ENCODE results near the gene TMEM255B. TPM values are rescaled to one million over a fixed set of nuclear protein-coding genes. Genes with fewer than 3 reads are reported as not detected.

The TMEM255B gene
- total and polyA plus RNA-seq, 9 donors: 1.9 to 9.2 (median 6.4) TPM

DNA sequence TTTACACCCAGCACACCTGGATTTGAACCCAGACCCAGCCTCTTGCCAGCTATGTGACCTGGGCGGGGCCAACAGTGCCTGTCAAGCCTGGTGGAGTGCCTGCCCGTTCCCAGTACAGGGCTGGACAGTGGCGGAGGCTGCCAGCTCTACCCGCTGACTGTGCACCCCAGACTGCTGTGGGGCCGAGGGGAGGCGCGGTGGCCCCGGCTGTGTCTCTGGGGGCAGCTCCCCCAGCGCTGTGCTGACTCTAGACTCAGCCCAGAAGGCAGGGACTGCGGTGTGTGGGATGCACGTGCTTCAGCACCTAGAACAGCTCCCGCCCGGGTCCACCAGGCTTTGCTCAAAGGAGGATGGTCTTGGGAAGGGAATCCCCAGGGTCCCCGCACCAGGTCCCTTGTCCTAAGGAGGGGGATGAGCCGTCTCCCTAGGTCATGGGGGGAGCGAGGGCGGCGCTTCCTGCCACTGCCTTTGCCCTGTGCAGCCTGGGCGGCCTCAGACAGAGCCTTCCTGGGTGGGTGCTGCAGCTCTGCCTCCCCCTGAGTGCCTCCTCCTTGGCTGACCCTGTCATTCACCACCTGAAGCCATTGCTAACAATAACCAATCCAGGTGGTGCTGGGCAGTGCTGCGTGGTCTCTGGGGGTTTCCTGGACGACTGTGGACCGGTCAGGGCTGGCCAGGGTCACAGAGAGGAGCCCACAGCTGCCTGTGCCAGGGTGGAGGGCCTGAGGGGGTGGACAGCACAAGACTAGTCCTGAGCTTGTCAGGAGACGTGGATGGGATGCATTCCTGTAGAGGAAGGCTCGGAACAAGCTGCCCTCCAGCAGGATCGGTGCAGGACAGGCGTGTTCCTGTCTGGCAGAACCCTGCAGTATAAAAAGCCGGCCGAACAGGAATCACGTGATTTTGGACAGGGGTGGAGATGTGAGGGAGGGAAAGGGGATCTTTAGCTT is 18.6 kb downstream of the TMEM255B start:
- Histone ChIP-seq H3K27ac (ENCODE audit: low read length) (no peak overlapping the region), H3K4me3 (ENCODE audit: low read length) (no peak overlapping the region), H3K4me1 (ENCODE audit: control insufficient read depth, insufficient read depth, low read length) (no peaks in the 10 kb centered on the region), H3K9me3 (replicated peaks; ENCODE audit: control insufficient read depth, low read depth, low read length) (no peaks in the 10 kb centered on the region), H3K36me3 (ENCODE audit: control insufficient read depth, insufficient read depth, low read length) (no peaks in the 10 kb centered on the region), H3K27me3 (ENCODE audit: control insufficient read depth, insufficient read depth, low read length) (peaks cover 10% of the 10 kb centered on the region)
- 39% methylated on average over 25 of the region's 29 CpGs for WGBS (ENCODE audit: insufficient coverage)
- DNase-seq: peak; percentile 41

DNA sequence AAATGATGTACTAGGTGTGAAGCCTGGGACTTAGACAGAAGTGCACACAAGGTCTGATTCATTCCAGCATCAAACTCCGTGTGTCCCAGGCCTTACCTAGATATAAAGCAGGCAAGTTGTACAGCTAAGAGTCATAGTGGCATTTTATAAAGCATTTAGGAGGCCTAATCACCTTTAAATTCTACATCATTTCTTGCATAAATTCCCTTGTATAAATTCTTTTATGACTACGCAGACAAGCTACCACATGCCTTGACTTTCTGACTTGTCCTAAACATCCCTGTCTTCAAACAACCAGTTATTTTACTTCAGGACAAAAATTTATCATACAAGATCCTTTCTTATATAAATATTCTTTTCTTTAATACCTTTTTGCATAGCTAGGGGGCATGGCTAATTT is 22.5 kb downstream of the TMEM255B start:
- WGBS (ENCODE audit: insufficient coverage): no CpG with 5 or more reads among the region's 2 CpGs
- Histone ChIP-seq H3K4me3 (ENCODE audit: low read length) (no peak overlapping the region), H3K27ac (ENCODE audit: low read length) (no peak overlapping the region), H3K36me3 (ENCODE audit: control insufficient read depth, insufficient read depth, low read length) (no peaks in the 10 kb centered on the region), H3K9me3 (replicated peaks; ENCODE audit: control insufficient read depth, low read depth, low read length) (no peaks in the 10 kb centered on the region), H3K4me1 (ENCODE audit: control insufficient read depth, insufficient read depth, low read length) (no peaks in the 10 kb centered on the region), H3K27me3 (ENCODE audit: control insufficient read depth, insufficient read depth, low read length) (peaks cover 12% of the 10 kb centered on the region)
- DNase-seq: no peak

DNA sequence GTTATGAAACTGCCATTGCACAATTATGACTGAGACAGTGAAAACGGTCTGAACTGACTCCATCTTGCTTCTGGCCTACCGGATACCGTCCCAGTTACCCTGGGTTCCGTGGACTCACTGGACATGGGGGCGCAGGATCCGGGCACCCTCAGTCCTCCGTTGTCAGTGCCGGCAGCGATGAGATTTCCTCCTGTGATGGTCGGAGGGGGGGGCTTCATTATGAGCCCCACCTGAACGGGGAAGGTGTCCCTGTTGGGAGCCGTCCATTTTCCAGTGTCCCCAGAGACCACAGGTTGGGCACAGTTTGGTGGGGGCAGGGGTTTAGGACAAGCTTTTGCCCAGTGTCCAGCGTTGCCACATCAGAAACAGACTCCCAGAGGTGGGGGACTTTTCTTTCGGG is 23.4 kb downstream of the TMEM255B start:
- no peak overlapping the region for H3K27ac ChIP-seq (ENCODE audit: low read length)
- no peak for DNase-seq
- H3K4me3 ChIP-seq (ENCODE audit: low read length): no peak overlapping the region
- H3K4me1 ChIP-seq (ENCODE audit: control insufficient read depth, insufficient read depth, low read length): no peaks in the 10 kb centered on the region
- H3K9me3 ChIP-seq (replicated peaks; ENCODE audit: control insufficient read depth, low read depth, low read length): no peaks in the 10 kb centered on the region
- H3K27me3 ChIP-seq (ENCODE audit: control insufficient read depth, insufficient read depth, low read length): peaks cover 12% of the 10 kb centered on the region
- no peaks in the 10 kb centered on the region for H3K36me3 ChIP-seq (ENCODE audit: control insufficient read depth, insufficient read depth, low read length)
- 76% methylated on average over 5 of the region's 14 CpGs for whole genome bisulfite sequencing (ENCODE audit: insufficient coverage)

DNA sequence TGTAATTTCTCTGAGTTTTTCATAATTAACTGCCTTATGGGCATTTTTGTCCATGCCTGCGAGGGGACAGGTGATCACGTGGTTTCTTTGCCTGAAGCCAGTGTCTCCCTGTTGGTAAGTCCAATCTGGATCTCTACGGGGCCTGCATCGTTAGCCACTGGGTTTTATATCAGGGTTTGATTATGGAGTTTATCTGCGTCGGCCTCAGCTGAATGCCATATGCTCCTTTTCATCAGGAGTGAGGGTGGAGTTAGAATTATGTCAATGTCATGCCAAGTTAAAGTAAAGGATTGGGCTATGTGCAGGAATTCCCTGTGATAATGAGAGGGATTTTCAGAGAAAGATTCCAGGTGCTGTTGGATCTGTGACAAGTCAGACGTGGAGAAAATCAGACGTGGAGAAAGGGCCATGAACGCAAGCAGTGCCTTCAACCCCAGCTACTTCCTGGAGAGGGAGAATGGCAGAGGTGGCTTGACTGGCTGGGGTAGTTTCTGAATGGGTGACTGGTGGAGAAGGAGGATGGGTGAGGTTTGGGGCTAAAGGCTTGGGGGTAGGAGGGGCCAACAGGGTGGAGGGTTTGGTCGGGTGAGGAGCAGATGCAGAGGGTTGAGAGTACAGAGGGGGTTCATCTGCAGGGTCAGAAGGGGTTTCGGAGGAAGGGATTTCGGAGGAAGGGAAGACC is 24.3 kb downstream of the TMEM255B start:
- Histone ChIP-seq H3K4me3 (ENCODE audit: low read length) (no peak overlapping the region), H3K9me3 (replicated peaks; ENCODE audit: control insufficient read depth, low read depth, low read length) (no peaks in the 10 kb centered on the region), H3K36me3 (ENCODE audit: control insufficient read depth, insufficient read depth, low read length) (no peaks in the 10 kb centered on the region), H3K27ac (ENCODE audit: low read length) (no peak overlapping the region), H3K4me1 (ENCODE audit: control insufficient read depth, insufficient read depth, low read length) (no peaks in the 10 kb centered on the region), H3K27me3 (ENCODE audit: control insufficient read depth, insufficient read depth, low read length) (peaks cover 7% of the 10 kb centered on the region)
- 48% methylated on average over 11 of the region's 12 CpGs for WGBS (ENCODE audit: insufficient coverage)
- no peak for DNase-seq

DNA sequence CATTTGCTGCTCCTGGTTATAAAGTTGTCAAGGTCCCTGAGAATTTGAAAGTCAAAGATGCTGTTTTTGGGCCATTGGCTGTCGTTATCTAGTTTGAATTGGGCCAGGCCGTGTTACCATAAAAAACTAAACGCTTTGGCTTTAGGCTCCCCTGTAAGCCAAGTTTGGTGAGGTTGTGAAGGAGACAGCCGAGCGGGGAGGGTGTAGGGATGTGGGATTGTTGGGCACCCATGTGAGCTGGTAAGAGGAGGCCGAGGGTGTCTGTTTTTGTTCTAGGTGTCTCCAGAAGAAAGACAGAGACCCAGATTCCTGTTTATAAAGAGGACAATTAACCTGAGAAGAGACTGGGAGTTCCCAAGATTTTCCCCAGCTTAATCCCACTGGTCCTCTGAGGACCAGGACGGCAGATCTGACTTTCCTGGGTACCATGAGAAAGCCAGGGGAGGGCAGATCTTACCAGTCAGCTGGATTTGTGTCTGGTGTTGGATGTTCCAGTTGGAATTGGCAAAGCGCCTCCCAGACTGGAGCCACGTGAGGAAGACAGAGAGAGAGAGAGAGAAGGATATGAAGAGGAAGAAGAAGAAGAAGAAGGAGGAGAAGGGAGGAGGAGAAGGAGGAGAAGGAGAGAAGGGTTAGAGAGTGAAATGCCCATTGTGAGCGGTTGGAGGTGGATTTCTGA is 25.1 kb downstream of the TMEM255B start:
- Histone ChIP-seq H3K27me3 (ENCODE audit: control insufficient read depth, insufficient read depth, low read length) (peaks cover 7% of the 10 kb centered on the region), H3K4me3 (ENCODE audit: low read length) (no peak overlapping the region), H3K36me3 (ENCODE audit: control insufficient read depth, insufficient read depth, low read length) (no peaks in the 10 kb centered on the region), H3K27ac (ENCODE audit: low read length) (no peak overlapping the region), H3K9me3 (replicated peaks; ENCODE audit: control insufficient read depth, low read depth, low read length) (no peaks in the 10 kb centered on the region), H3K4me1 (ENCODE audit: control insufficient read depth, insufficient read depth, low read length) (no peaks in the 10 kb centered on the region)
- DNase-seq: no peak
- 72% methylated on average over 10 of the region's 10 CpGs for WGBS (ENCODE audit: insufficient coverage)

DNA sequence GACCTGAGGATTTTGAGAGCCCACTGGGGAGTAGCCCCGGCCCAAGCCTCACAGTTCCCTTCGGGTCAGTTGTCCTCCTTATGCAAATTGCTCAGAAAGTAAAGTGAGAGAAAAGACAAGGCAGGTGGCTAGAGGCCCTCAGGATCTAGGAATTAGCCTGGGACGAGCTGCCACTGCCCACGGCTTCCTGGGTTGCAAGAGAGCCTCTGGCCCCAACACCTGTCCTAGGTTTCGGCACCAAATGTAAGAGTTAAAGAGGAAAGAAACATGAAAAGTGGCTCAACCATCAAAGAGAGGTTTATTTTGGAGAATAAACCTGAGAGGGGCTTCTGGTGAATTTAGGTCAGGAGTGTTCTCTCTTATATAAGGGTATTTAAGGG is 25.6 kb downstream of the TMEM255B start:
- Histone ChIP-seq H3K4me1 (ENCODE audit: control insufficient read depth, insufficient read depth, low read length) (no peaks in the 10 kb centered on the region), H3K4me3 (ENCODE audit: low read length) (no peak overlapping the region), H3K9me3 (replicated peaks; ENCODE audit: control insufficient read depth, low read depth, low read length) (no peaks in the 10 kb centered on the region), H3K27ac (ENCODE audit: low read length) (no peak overlapping the region), H3K27me3 (ENCODE audit: control insufficient read depth, insufficient read depth, low read length) (peaks cover 4% of the 10 kb centered on the region), H3K36me3 (ENCODE audit: control insufficient read depth, insufficient read depth, low read length) (no peaks in the 10 kb centered on the region)
- 85% methylated on average over 4 of the region's 5 CpGs for WGBS (ENCODE audit: insufficient coverage)
- no peak for DNase-seq

DNA sequence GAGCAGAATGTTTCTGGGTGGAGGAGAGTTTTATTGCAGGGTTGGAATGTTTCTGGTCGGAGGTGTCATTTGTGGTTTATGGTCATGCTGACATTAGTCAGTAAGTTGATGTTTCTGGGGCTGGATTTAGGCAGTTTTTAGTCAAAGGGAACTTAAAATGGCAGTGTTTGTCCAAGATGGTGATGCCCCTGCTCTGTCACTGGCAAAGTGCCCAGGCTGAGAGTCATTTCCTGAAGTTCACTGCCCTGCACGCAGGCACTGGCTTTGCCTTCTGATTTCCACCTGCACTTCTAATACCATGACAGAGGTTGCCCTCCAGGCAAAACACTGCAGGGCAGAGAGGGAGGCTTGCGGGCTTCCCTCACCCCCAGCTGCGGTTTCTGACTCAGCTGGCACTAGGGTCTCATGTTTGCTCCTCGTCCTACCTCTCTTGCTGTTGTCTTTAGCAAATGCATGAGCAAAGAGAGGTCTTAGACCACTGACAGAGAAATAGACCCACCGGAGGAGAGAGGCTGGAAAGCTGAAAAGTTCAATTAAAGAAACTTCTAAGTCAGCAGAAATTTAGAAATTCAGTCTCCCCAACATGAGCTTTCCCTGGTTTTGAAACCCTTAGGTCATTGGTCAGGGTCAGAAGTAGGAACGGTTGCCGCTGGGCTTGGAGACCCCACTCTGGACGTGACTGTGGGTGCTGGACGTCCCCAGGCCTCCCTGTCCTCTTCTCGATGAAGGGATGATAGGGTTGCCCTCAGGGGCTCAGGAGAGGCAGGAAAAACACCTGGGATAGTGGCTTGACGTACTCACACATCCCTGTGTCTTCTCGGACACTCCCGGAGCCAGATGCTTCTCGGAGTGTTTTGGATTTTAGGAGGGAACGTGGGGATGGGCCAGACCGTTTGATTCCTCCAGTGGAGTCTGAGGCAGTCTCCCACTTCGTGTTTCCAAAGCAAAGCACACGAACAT is 26.3 kb downstream of the TMEM255B start:
- Histone ChIP-seq H3K27ac (ENCODE audit: low read length) (no peak overlapping the region), H3K9me3 (replicated peaks; ENCODE audit: control insufficient read depth, low read depth, low read length) (no peaks in the 10 kb centered on the region), H3K36me3 (ENCODE audit: control insufficient read depth, insufficient read depth, low read length) (no peaks in the 10 kb centered on the region), H3K4me3 (ENCODE audit: low read length) (no peak overlapping the region), H3K4me1 (ENCODE audit: control insufficient read depth, insufficient read depth, low read length) (no peaks in the 10 kb centered on the region), H3K27me3 (ENCODE audit: control insufficient read depth, insufficient read depth, low read length) (peaks cover 4% of the 10 kb centered on the region)
- DNase-seq: no peak
- WGBS (ENCODE audit: insufficient coverage): 75% methylated on average over 14 of the region's 19 CpGs

DNA sequence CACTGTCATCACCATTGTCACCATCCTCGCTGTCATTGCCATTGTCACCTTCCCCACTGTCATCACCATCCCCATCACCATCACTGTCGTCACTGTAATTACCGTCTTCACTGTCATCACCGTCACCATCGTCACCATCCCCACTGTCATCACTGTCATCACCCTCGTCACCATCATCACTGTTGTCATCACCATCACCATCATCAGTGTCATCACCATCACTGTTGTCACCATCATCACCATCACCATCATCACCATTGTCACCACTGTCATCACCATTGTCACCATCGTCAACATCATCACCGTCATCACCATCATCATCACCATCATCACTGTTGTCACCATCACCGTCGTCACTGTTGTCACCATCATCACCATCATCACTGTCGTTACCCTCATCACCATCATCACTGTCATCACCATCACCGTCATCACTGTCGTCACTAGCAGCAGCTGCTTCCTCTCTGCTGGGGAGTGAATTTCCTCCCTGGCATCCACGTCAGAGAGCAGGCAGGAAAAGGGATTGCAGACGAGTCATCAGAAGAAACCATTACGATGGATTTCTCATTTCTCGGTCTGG is 27.3 kb downstream of the TMEM255B start:
- no peak overlapping the region for H3K4me3 ChIP-seq (ENCODE audit: low read length)
- H3K36me3 ChIP-seq (ENCODE audit: control insufficient read depth, insufficient read depth, low read length): no peaks in the 10 kb centered on the region
- 87% methylated on average over 17 of the region's 17 CpGs for WGBS (ENCODE audit: insufficient coverage)
- H3K9me3 ChIP-seq (replicated peaks; ENCODE audit: control insufficient read depth, low read depth, low read length): no peaks in the 10 kb centered on the region
- no peak overlapping the region for H3K27ac ChIP-seq (ENCODE audit: low read length)
- no peaks in the 10 kb centered on the region for H3K4me1 ChIP-seq (ENCODE audit: control insufficient read depth, insufficient read depth, low read length)
- peaks cover 4% of the 10 kb centered on the region for H3K27me3 ChIP-seq (ENCODE audit: control insufficient read depth, insufficient read depth, low read length)
- DNase-seq: no peak

DNA sequence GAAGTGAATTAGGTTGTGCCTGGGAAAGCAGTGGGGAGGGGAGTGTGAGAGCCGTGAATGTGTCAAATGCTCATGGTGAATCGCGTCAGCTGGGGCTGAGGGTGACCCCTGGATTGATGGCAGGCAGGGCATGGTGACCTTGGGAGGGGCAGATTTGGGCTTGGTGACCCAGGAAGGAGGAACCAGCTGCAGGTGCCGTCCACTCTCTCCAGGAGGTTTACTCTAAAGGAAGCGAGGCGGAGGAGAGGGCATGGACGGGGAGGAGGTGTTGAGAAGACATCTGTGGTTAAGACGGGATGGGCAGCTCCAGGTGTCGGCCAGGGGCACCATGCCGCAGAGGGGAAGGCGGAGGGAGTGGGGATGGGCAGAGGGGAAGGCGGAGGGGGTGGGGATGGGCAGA is 28.7 kb downstream of the TMEM255B start:
- WGBS (ENCODE audit: insufficient coverage): 58% methylated on average over 8 of the region's 12 CpGs
- no peaks in the 10 kb centered on the region for H3K9me3 ChIP-seq (replicated peaks; ENCODE audit: control insufficient read depth, low read depth, low read length)
- no peaks in the 10 kb centered on the region for H3K4me1 ChIP-seq (ENCODE audit: control insufficient read depth, insufficient read depth, low read length)
- H3K27ac ChIP-seq (ENCODE audit: low read length): no peak overlapping the region
- H3K36me3 ChIP-seq (ENCODE audit: control insufficient read depth, insufficient read depth, low read length): no peaks in the 10 kb centered on the region
- DNase-seq: no peak
- H3K4me3 ChIP-seq (ENCODE audit: low read length): no peak overlapping the region
- H3K27me3 ChIP-seq (ENCODE audit: control insufficient read depth, insufficient read depth, low read length): peaks cover 7% of the 10 kb centered on the region
